IMR-90 (cell line): Measurements from ENCODE around the gene RDH12. TPM values are rescaled to one million over a fixed set of nuclear protein-coding genes. Genes with fewer than 3 reads are reported as not detected.

Source experiments
- ATAC-seq: fragments of 200-7000 bp; cut with Tn5 transposase; 2 replicates; pipeline ENCODE4 v1.9.1; 2020; ENCODE audit warnings: low read depth, mild to moderate bottlenecking, moderate library complexity
- BruUV-seq: library from RNA; stranded (reverse); fragments of 400-500 nt; replicated peaks from 2 replicates; lab custom pipeline; 2021; lab: Mats Ljungman, UMichigan
- CTCF ChIA-PET: fragments of 300-600 bp; formaldehyde crosslinking; extraction: SDS; loops from one replicate; lab custom pipeline; 2021; ENCODE audit warnings: antibody characterized with exemption; lab: Yijun Ruan, JAX
- POLR2A ChIA-PET: fragments of 300-600 bp; sonication (Branson Sonifier 250); formaldehyde crosslinking; loops from one replicate; lab custom pipeline; 2022; ENCODE audit warnings: antibody characterized with exemption; ENCODE audit not compliant: unreplicated experiment; lab: Charles Lee
- DNase-seq: peaks from one replicate; pipeline ENCODE4 v3.0.0; 2013
- H2AFZ ChIP-seq: replicated peaks from 2 replicates; pipeline ENCODE3; 2013; ENCODE audit warnings: low read length, mild to moderate bottlenecking; ENCODE audit not compliant: poor library complexity
- H2AK5ac ChIP-seq: 2 replicates; pipeline ENCODE4 v1.6.1; 2013; ENCODE audit warnings: low read depth, low read length, inconsistent platforms
- H2AK9ac ChIP-seq: replicated peaks from 2 replicates; pipeline ENCODE3; 2013; ENCODE audit warnings: mild to moderate bottlenecking, low read depth, low read length, moderate library complexity; ENCODE audit not compliant: poor library complexity
- H2BK120ac ChIP-seq: 2 replicates; pipeline ENCODE4 v1.6.1; 2013; ENCODE audit warnings: low read depth, low read length, inconsistent platforms
- H2BK15ac ChIP-seq: 3 replicates; pipeline ENCODE4 v1.6.1; 2013; ENCODE audit warnings: low read depth, low read length, inconsistent platforms
- H2BK20ac ChIP-seq: 2 replicates; pipeline ENCODE4 v1.6.1; 2013; ENCODE audit warnings: low read depth, mild to moderate bottlenecking, inconsistent platforms, low read length, moderate library complexity
- H2BK5ac ChIP-seq: 2 replicates; pipeline ENCODE4 v1.6.1; 2013; ENCODE audit warnings: mild to moderate bottlenecking, low read depth, low read length, inconsistent platforms; ENCODE audit not compliant: poor library complexity, severe bottlenecking
- H3K14ac ChIP-seq: replicated peaks from 2 replicates; pipeline ENCODE4 v1.6.1; 2013; ENCODE audit warnings: low read depth, low read length, inconsistent platforms
- H3K18ac ChIP-seq: 2 replicates; pipeline ENCODE4 v1.6.1; 2013; ENCODE audit warnings: low read depth, low read length, control low read depth
- H3K23ac ChIP-seq: 2 replicates; pipeline ENCODE4 v1.6.1; 2013; ENCODE audit warnings: low read depth, low read length, inconsistent platforms
- H3K27ac ChIP-seq: 2 replicates; pipeline ENCODE4 v1.5.1; 2013; ENCODE audit warnings: mild to moderate bottlenecking, control low read depth, low read length; ENCODE audit not compliant: insufficient read depth
- H3K27me3 ChIP-seq: 2 replicates; pipeline ENCODE4 v1.6.1; 2013; ENCODE audit warnings: low read length; ENCODE audit not compliant: control insufficient read depth, insufficient read depth
- H3K36me3 ChIP-seq: 2 replicates; pipeline ENCODE4 v1.6.1; 2013; ENCODE audit warnings: low read length, mixed read lengths; ENCODE audit not compliant: control insufficient read depth, insufficient read depth
- H3K4ac ChIP-seq: 2 replicates; pipeline ENCODE4 v1.6.1; 2013; ENCODE audit warnings: low read depth, low read length, inconsistent platforms
- H3K4me1 ChIP-seq: 2 replicates; pipeline ENCODE4 v1.6.1; 2013; ENCODE audit warnings: low read length, mixed read lengths; ENCODE audit not compliant: control insufficient read depth, insufficient read depth
- H3K4me2 ChIP-seq: 2 replicates; pipeline ENCODE4 v1.6.1; 2013; ENCODE audit warnings: low read depth, mild to moderate bottlenecking, control low read depth, low read length, moderate library complexity
- H3K4me3 ChIP-seq: 2 replicates; pipeline ENCODE4 v1.5.1; 2013; ENCODE audit warnings: low read depth, mild to moderate bottlenecking, control low read depth, low read length, moderate library complexity; ENCODE audit not compliant: insufficient read depth
- H3K56ac ChIP-seq: 2 replicates; pipeline ENCODE4 v1.6.1; 2013; ENCODE audit warnings: low read length, inconsistent platforms; ENCODE audit not compliant: insufficient read depth; ENCODE audit errors: extremely low read depth
- H3K79me1 ChIP-seq, 2 experiments: 2 replicates each; pipeline ENCODE4 v1.6.1; 2013; ENCODE audit warnings: low read length in 2 of 2, inconsistent platforms in 1 of 2, low read depth in 1 of 2
- H3K9ac ChIP-seq: 2 replicates; pipeline ENCODE4 v1.6.1; 2013; ENCODE audit warnings: low read depth, low read length, control low read depth
- H3K9me1 ChIP-seq: 2 replicates; pipeline ENCODE4 v1.6.1; 2013; ENCODE audit warnings: low read length, inconsistent platforms; ENCODE audit not compliant: insufficient read depth
- H3K9me3 ChIP-seq: 2 replicates; pipeline ENCODE4 v1.6.1; 2013; ENCODE audit warnings: low read length; ENCODE audit not compliant: control insufficient read depth, insufficient read depth
- H4K20me1 ChIP-seq: 2 replicates; pipeline ENCODE4 v1.6.1; 2013; ENCODE audit warnings: low read length, inconsistent platforms; ENCODE audit not compliant: insufficient read depth
- H4K5ac ChIP-seq: 2 replicates; pipeline ENCODE4 v1.6.1; 2013; ENCODE audit warnings: mild to moderate bottlenecking, low read depth, low read length, control low read depth
- H4K8ac ChIP-seq, 2 experiments: 2 replicates each; pipeline ENCODE4 v1.6.1; 2013; ENCODE audit warnings: low read depth in 2 of 2, low read length in 2 of 2, control low read depth in 1 of 2, inconsistent platforms in 1 of 2
- H4K91ac ChIP-seq: 2 replicates; pipeline ENCODE4 v1.6.1; 2013; ENCODE audit warnings: low read depth, low read length, inconsistent platforms; ENCODE audit not compliant: insufficient read depth
- CHD1 ChIP-seq: IDR thresholded peaks from 2 replicates; pipeline ENCODE4 v1.6.1; 2012; ENCODE audit warnings: low read depth, low read length, improper control_type of control experiment
- FOS ChIP-seq: fragments of 150-350 bp; IDR thresholded peaks from 2 replicates; pipeline ENCODE4 v1.6.1; 2016; ENCODE audit warnings: low read depth, low read length
- MAFK ChIP-seq: IDR thresholded peaks from 2 replicates; pipeline ENCODE4 v1.6.1; 2012; ENCODE audit warnings: low read depth, low read length, improper control_type of control experiment
- NFE2L2 ChIP-seq: fragments of 150-350 bp; IDR thresholded peaks from 2 replicates; pipeline ENCODE4 v1.6.1; 2016; ENCODE audit warnings: low read depth, mild to moderate bottlenecking, low read length
- POLR2A ChIP-seq: IDR thresholded peaks from 2 replicates; pipeline ENCODE4 v1.6.1; 2012; ENCODE audit warnings: mild to moderate bottlenecking, low read depth, low read length
- whole genome bisulfite sequencing, 2 experiments: methylation state at CpG; one replicate each; pipeline versions ENCODE4 v1.1.5 to v1.1.7; 2013; ENCODE audit warnings: missing lambda C conversion rate in 2 of 2; ENCODE audit not compliant: insufficient read length in 1 of 2; ENCODE audit errors: extremely low coverage in 2 of 2; 5-methylcytosine and 5-hydroxymethylcytosine counted together
- dilution Hi-C: fragments of 300-500 bp; cut with HindIII; formaldehyde crosslinking; loops from one replicate; pipeline ENCODE4 v1.14.3; 2018; ENCODE audit warnings: low sequenced_read_pairs; ENCODE audit not compliant: unreplicated experiment
- in situ Hi-C: fragments of 300-500 bp; cut with MboI; formaldehyde crosslinking; loops from 3 replicates; pipeline ENCODE4 v1.14.3; 2019; ENCODE audit warnings: low sequenced_read_pairs, inconsistent platforms, mixed read lengths
- intact Hi-C: fragments of 100-400 bp; cut with micrococcal nuclease; formaldehyde crosslinking; loops from 2 replicates; pipeline ENCODE4 v1.10.0; 2022
- polyA plus RNA-seq, 3 experiments: library from polyadenylated mRNA; depleted of rRNA; stranded (reverse); fragments of >200 nt; gene quantifications; 2 replicates each; pipeline ENCODE4 v1.2.3, GENCODE V29; 2012; ENCODE audit warnings: low replicate concordance in 1 of 3
- total RNA-seq: library from RNA; depleted of rRNA; stranded (reverse); fragments of >200 nt; gene quantifications from 2 replicates; pipeline ENCODE4 v1.2.3, GENCODE V29; 2012

The RDH12 gene
- total and polyA plus RNA-seq, 2 of the 4 experiments (the other 2 are of a cell fraction): not detected

DNA sequence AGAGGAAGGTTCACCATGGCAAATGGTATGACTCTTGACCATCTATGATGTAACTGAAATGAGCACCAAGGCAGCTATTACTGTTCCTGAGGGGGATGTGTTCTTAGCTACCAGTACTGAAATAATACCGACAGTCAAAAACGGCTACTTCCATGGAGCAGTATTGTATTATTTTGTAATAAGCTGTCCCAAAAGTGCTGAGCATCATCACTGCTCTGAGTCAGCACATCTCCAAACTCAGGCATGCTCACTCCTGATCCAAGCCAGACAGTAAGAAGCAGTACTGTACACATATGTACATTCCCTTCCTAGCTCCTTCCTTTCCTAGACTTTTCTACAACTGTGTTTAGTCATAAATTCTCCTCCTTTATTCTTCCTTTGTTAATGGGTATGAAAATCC, 35.8 kb upstream of the RDH12 start:
- Histone ChIP-seq H3K36me3 (peaks cover 4% of the 10 kb centered on the region; the same call in 1 of the 2 replicates), H4K8ac (no peak overlapping the region), H3K9ac (no peak overlapping the region), H2AK5ac (no peak overlapping the region), H3K14ac (no peak overlapping the region), H3K56ac (no peak overlapping the region), H2BK5ac (no peak overlapping the region), H2AK9ac (no peak overlapping the region), H3K4me2 (no peak overlapping the region), H2BK120ac (no peak overlapping the region), H3K9me3 (no peaks in the 10 kb centered on the region), H3K79me1 (peaks cover 2 to 64% of the 10 kb centered on the region in 2 experiments; a peak in 2 of 4 replicates), H3K27me3 (no peaks in the 10 kb centered on the region), H2AFZ (no peak overlapping the region), H3K4me1 (peaks cover 5% of the 10 kb centered on the region), H2BK20ac (no peak overlapping the region), H3K4ac (no peak overlapping the region), H3K9me1 (0 out of 2 replicates have a peak, but pooled peaks cover 6% of the 10 kb centered on the region), H3K27ac (no peak overlapping the region), H3K18ac (no peak overlapping the region), H3K23ac (no peak overlapping the region), H4K91ac (no peak overlapping the region), H2BK15ac (no peak overlapping the region), H4K20me1 (peaks cover 53% of the 10 kb centered on the region), H4K5ac (no peak overlapping the region), H3K4me3 (no peak overlapping the region)
- no TSS peak for BruUV-seq
- dilution Hi-C loops (no loop called here), intact Hi-C loops (loop anchor here (5.0 kb wide), 2 partner anchors 64 to 139 kb away; partner anchors contain the start of gene PIGH), in situ Hi-C loops (loop anchor here (5.0 kb wide), 1 partner anchor 44 kb away; no protein-coding TSS in a partner anchor)
- peak; percentile 87 for TF ChIP-seq MAFK
- no peak for TF ChIP-seq FOS
- peak; percentile 55; the same call in 1 of the 2 replicates for TF ChIP-seq NFE2L2
- no peak for TF ChIP-seq POLR2A
- TF ChIP-seq CHD1: no peak
- peak; percentile 75 for DNase-seq
- ChIA-PET CTCF (interaction anchor here (0.8 to 3.4 kb wide), 3 partner anchors 45 to 84 kb away, joined by 3 to 18 read pairs (median 3); partner anchors contain the start of gene ARG2), POLR2A (no interaction called here)
- ATAC-seq: peak; percentile 89
- WGBS, 2 experiments: no CpG with 5 or more reads among the region's 2 CpGs
